ENCODE data around the gene SLC10A3. TPM values are rescaled to one million over a fixed set of nuclear protein-coding genes. Genes with fewer than 3 reads are reported as not detected.
A peak's percentile ranks its signal among the peaks of the same experiment; 100 is the strongest.

SLC10A3 gene
- total RNA-seq, 1 donor from 2014 or later: 3.1 TPM

- Histone ChIP-seq H3K36me3 (ENCODE audit: control insufficient read depth in 3 of 3, insufficient read depth in 3 of 3, low read length in 3 of 3) (peaks cover 28 to 36% (median 32%) of the 10 kb centered on the region in 3 donors), H3K27ac (ENCODE audit: low read depth, low read length) (peak within 1 kb of the TSS; percentile 89), H3K4me1 (ENCODE audit: control insufficient read depth in 3 of 3, insufficient read depth in 3 of 3, low read length in 3 of 3) (peaks cover 16 to 24% (median 16%) of the 10 kb centered on the region in 3 donors), H3K4me3 (ENCODE audit: low read length in 3 of 3) (peak within 1 kb of the TSS; percentile 49 to 72 (median 61)), H3K27me3 (ENCODE audit: control insufficient read depth in 3 of 3, insufficient read depth in 3 of 3, low read length in 3 of 3) (no peaks in the 10 kb centered on the region), H3K9me3 (ENCODE audit: control insufficient read depth in 3 of 3, low read length in 3 of 3) (no peaks in the 10 kb centered on the region), H3K9ac (ENCODE audit: low read depth in 1 of 3, low read length in 3 of 3) (peak within 1 kb of the TSS; percentile 60 to 84 (median 74))
Measured at GRCh38 chrX:154443992-154444754, 46.3 kb downstream of the SLC10A3 start, which contains the start of gene FAM50A. TSS of gene FAM50A (plus strand) at chrX:154444141. CDS start at chrX:154444236, 95 bp downstream.

GRCh38 chrX:154443479-154443910 is 46.9 kb downstream of the SLC10A3 start:
- Histone ChIP-seq H3K9me3 (ENCODE audit: control insufficient read depth in 3 of 3, low read length in 3 of 3) (no peaks in the 10 kb centered on the region), H3K4me3 (ENCODE audit: low read length in 3 of 3) (peak overlapping the region; percentile 48 to 66 (median 60)), H3K27ac (ENCODE audit: low read depth, low read length) (peak overlapping the region; percentile 89), H3K27me3 (ENCODE audit: control insufficient read depth in 3 of 3, insufficient read depth in 3 of 3, low read length in 3 of 3) (no peaks in the 10 kb centered on the region), H3K9ac (ENCODE audit: low read depth in 1 of 3, low read length in 3 of 3) (peak overlapping the region; percentile 51 to 76 (median 70)), H3K4me1 (ENCODE audit: control insufficient read depth in 3 of 3, insufficient read depth in 3 of 3, low read length in 3 of 3) (peaks cover 19 to 31% (median 20%) of the 10 kb centered on the region in 3 donors), H3K36me3 (ENCODE audit: control insufficient read depth in 3 of 3, insufficient read depth in 3 of 3, low read length in 3 of 3) (peaks cover 25 to 29% (median 27%) of the 10 kb centered on the region in 3 donors)

- Histone ChIP-seq H3K9ac (ENCODE audit: low read depth in 1 of 3, low read length in 3 of 3) (no peak overlapping the region), H3K27me3 (ENCODE audit: control insufficient read depth in 3 of 3, insufficient read depth in 3 of 3, low read length in 3 of 3) (no peaks in the 10 kb centered on the region), H3K9me3 (ENCODE audit: control insufficient read depth in 3 of 3, low read length in 3 of 3) (no peaks in the 10 kb centered on the region), H3K27ac (ENCODE audit: low read depth, low read length) (no peak overlapping the region), H3K36me3 (ENCODE audit: control insufficient read depth in 3 of 3, insufficient read depth in 3 of 3, low read length in 3 of 3) (peaks cover 20 to 26% (median 22%) of the 10 kb centered on the region in 3 donors), H3K4me1 (ENCODE audit: control insufficient read depth in 3 of 3, insufficient read depth in 3 of 3, low read length in 3 of 3) (peaks cover 29 to 40% (median 29%) of the 10 kb centered on the region in 3 donors), H3K4me3 (ENCODE audit: low read length in 3 of 3) (no peak overlapping the region)
Measured at GRCh38 chrX:154441984-154442707, 48.3 kb downstream of the SLC10A3 start.

GRCh38 chrX:154441564-154441963 is 48.9 kb downstream of the SLC10A3 start:
- H3K4me3 ChIP-seq (ENCODE audit: low read length in 3 of 3): no peak overlapping the region
- no peak overlapping the region for H3K27ac ChIP-seq (ENCODE audit: low read depth, low read length)
- H3K4me1 ChIP-seq (ENCODE audit: control insufficient read depth in 3 of 3, insufficient read depth in 3 of 3, low read length in 3 of 3): peaks cover 29 to 40% (median 29%) of the 10 kb centered on the region in 3 donors
- H3K27me3 ChIP-seq (ENCODE audit: control insufficient read depth in 3 of 3, insufficient read depth in 3 of 3, low read length in 3 of 3): no peaks in the 10 kb centered on the region
- peaks cover 16 to 22% (median 16%) of the 10 kb centered on the region in 3 donors for H3K36me3 ChIP-seq (ENCODE audit: control insufficient read depth in 3 of 3, insufficient read depth in 3 of 3, low read length in 3 of 3)
- no peaks in the 10 kb centered on the region for H3K9me3 ChIP-seq (ENCODE audit: control insufficient read depth in 3 of 3, low read length in 3 of 3)
- H3K9ac ChIP-seq (ENCODE audit: low read depth in 1 of 3, low read length in 3 of 3): no peak overlapping the region

GRCh38 chrX:154440623-154441357 is 49.6 kb downstream of the SLC10A3 start:
- H3K27ac ChIP-seq (ENCODE audit: low read depth, low read length): no peak overlapping the region
- peaks cover 13 to 19% (median 16%) of the 10 kb centered on the region in 3 donors for H3K36me3 ChIP-seq (ENCODE audit: control insufficient read depth in 3 of 3, insufficient read depth in 3 of 3, low read length in 3 of 3)

GRCh38 chrX:154439841-154440240 is 50.6 kb downstream of the SLC10A3 start:
- H3K9me3 ChIP-seq (ENCODE audit: control insufficient read depth in 3 of 3, low read length in 3 of 3): no peaks in the 10 kb centered on the region
- no peak overlapping the region for H3K9ac ChIP-seq (ENCODE audit: low read depth in 1 of 3, low read length in 3 of 3)
- no peak overlapping the region for H3K4me3 ChIP-seq (ENCODE audit: low read length in 3 of 3)
- H3K36me3 ChIP-seq (ENCODE audit: control insufficient read depth in 3 of 3, insufficient read depth in 3 of 3, low read length in 3 of 3): peaks cover 18 to 25% (median 18%) of the 10 kb centered on the region in 3 donors
- H3K4me1 ChIP-seq (ENCODE audit: control insufficient read depth in 3 of 3, insufficient read depth in 3 of 3, low read length in 3 of 3): peaks cover 19 to 35% (median 28%) of the 10 kb centered on the region in 3 donors
- H3K27ac ChIP-seq (ENCODE audit: low read depth, low read length): no peak overlapping the region
- H3K27me3 ChIP-seq (ENCODE audit: control insufficient read depth in 3 of 3, insufficient read depth in 3 of 3, low read length in 3 of 3): no peaks in the 10 kb centered on the region

More at GRCh38 chrX:154440623-154441357, 49.6 kb downstream of the SLC10A3 start:
- Histone ChIP-seq H3K4me1 (ENCODE audit: control insufficient read depth in 3 of 3, insufficient read depth in 3 of 3, low read length in 3 of 3) (peaks cover 27 to 42% (median 34%) of the 10 kb centered on the region in 3 donors), H3K4me3 (ENCODE audit: low read length in 3 of 3) (no peak overlapping the region), H3K9me3 (ENCODE audit: control insufficient read depth in 3 of 3, low read length in 3 of 3) (no peaks in the 10 kb centered on the region), H3K27me3 (ENCODE audit: control insufficient read depth in 3 of 3, insufficient read depth in 3 of 3, low read length in 3 of 3) (no peaks in the 10 kb centered on the region), H3K9ac (ENCODE audit: low read depth in 1 of 3, low read length in 3 of 3) (no peak overlapping the region)

GRCh38 chrX:154437971-154438893 is 52.2 kb downstream of the SLC10A3 start:
- no peak overlapping the region for H3K27ac ChIP-seq (ENCODE audit: low read depth, low read length)
- peak overlapping the region; percentile 68 to 79 (median 77) for H3K4me3 ChIP-seq (ENCODE audit: low read length in 3 of 3)
- no peaks in the 10 kb centered on the region for H3K27me3 ChIP-seq (ENCODE audit: control insufficient read depth in 3 of 3, insufficient read depth in 3 of 3, low read length in 3 of 3)
- peak overlapping the region; percentile 38 to 75 (median 70) for H3K9ac ChIP-seq (ENCODE audit: low read depth in 1 of 3, low read length in 3 of 3)
- H3K9me3 ChIP-seq (ENCODE audit: control insufficient read depth in 3 of 3, low read length in 3 of 3): no peaks in the 10 kb centered on the region
- peaks cover 26 to 35% (median 33%) of the 10 kb centered on the region in 3 donors for H3K36me3 ChIP-seq (ENCODE audit: control insufficient read depth in 3 of 3, insufficient read depth in 3 of 3, low read length in 3 of 3)
- peaks cover 13 to 24% (median 18%) of the 10 kb centered on the region in 3 donors for H3K4me1 ChIP-seq (ENCODE audit: control insufficient read depth in 3 of 3, insufficient read depth in 3 of 3, low read length in 3 of 3)
